Endodermal cell (in vitro differentiated cells): Measurements from ENCODE around the gene TMEM255B. TPM values are rescaled to one million over a fixed set of nuclear protein-coding genes. Genes with fewer than 3 reads are reported as not detected.

Experiments
- DNase-seq: peaks from one replicate; pipeline ENCODE4 v3.0.0-alpha.2; 2017
- H3K27ac ChIP-seq: 2 replicates; pipeline ENCODE4 v1.5.1; 2013; ENCODE audit warnings: mild to moderate bottlenecking, low read depth, low read length, moderate library complexity
- H3K27me3 ChIP-seq: 2 replicates; pipeline ENCODE4 v1.6.1; 2013; ENCODE audit warnings: mild to moderate bottlenecking, low read length, moderate library complexity; ENCODE audit not compliant: insufficient read depth, control insufficient read depth, poor library complexity, severe bottlenecking
- H3K36me3 ChIP-seq: 2 replicates; pipeline ENCODE4 v1.7.0; 2013; ENCODE audit warnings: mild to moderate bottlenecking, low read length, moderate library complexity; ENCODE audit not compliant: control insufficient read depth, insufficient read depth
- H3K4me1 ChIP-seq: one replicate; pipeline ENCODE4 v1.7.0; 2013; ENCODE audit warnings: low read length; ENCODE audit not compliant: control insufficient read depth, insufficient read depth
- H3K4me3 ChIP-seq: 2 replicates; pipeline ENCODE4 v1.5.1; 2013; ENCODE audit warnings: mild to moderate bottlenecking, low read length, moderate library complexity
- H3K9ac ChIP-seq: 2 replicates; pipeline ENCODE4 v1.6.1; 2013; ENCODE audit warnings: mild to moderate bottlenecking, low read length, moderate library complexity; ENCODE audit not compliant: poor library complexity, severe bottlenecking; ENCODE audit errors: extremely low read depth
- H3K9me3 ChIP-seq: 2 replicates; pipeline ENCODE4 v1.6.1; 2013; ENCODE audit warnings: mild to moderate bottlenecking, low read length, moderate library complexity; ENCODE audit not compliant: control insufficient read depth
- H3K27ac Mint-ChIP-seq: 2 replicates; pipeline ENCODE4 v1.8.0; 2020; ENCODE audit warnings: mixed read lengths
- H3K27me3 Mint-ChIP-seq: 2 replicates; pipeline ENCODE4 v1.8.0; 2021; ENCODE audit warnings: mild to moderate bottlenecking, mixed read lengths; ENCODE audit not compliant: insufficient read depth
- H3K36me3 Mint-ChIP-seq: 2 replicates; pipeline ENCODE4 v1.8.0; 2020; ENCODE audit warnings: low read depth, mixed read lengths
- H3K4me1 Mint-ChIP-seq: 2 replicates; pipeline ENCODE4 v1.8.0; 2020; ENCODE audit warnings: mixed read lengths
- H3K4me3 Mint-ChIP-seq: 2 replicates; pipeline ENCODE4 v1.8.0; 2020; ENCODE audit warnings: mild to moderate bottlenecking, moderate library complexity, mixed read lengths
- H3K9me3 Mint-ChIP-seq: 2 replicates; pipeline ENCODE4 v1.8.0; 2020; ENCODE audit warnings: mild to moderate bottlenecking, mixed read lengths
- WGBS, 2 experiments: methylation state at CpG; one replicate each; pipeline versions ENCODE4 v1.1.5 to v1.1.7; 2013; ENCODE audit warnings: missing lambda C conversion rate in 2 of 2, mixed read lengths in 1 of 2; ENCODE audit not compliant: insufficient coverage in 1 of 2, insufficient read length in 1 of 2; 5-methylcytosine and 5-hydroxymethylcytosine counted together
- total RNA-seq, 2 donors: library from RNA; stranded (reverse); fragmentation: NEBNext Ultra II Directional in 1 of 2; extraction: Animal tissue kit (Norgen Biotek cat#: 25700) in 1 of 2; gene quantifications; 2 replicates in 1 of 2; 3 replicates in 1 of 2; pipeline ENCODE4 v1.2.1, GENCODE V29; 2021
- TF ChIP-seq, protein P1 (sequence below): fragments of 200-600 bp; sonication (generic); conservative IDR thresholded peaks from 2 replicates; pipeline ENCODE4 v1.5.0; 2021; ENCODE audit warnings: antibody characterized with exemption, mild to moderate bottlenecking

Gene TMEM255B
- total RNA-seq, 2 donors from 2014 or later, result 0.55 to 2.1 TPM

DNA sequence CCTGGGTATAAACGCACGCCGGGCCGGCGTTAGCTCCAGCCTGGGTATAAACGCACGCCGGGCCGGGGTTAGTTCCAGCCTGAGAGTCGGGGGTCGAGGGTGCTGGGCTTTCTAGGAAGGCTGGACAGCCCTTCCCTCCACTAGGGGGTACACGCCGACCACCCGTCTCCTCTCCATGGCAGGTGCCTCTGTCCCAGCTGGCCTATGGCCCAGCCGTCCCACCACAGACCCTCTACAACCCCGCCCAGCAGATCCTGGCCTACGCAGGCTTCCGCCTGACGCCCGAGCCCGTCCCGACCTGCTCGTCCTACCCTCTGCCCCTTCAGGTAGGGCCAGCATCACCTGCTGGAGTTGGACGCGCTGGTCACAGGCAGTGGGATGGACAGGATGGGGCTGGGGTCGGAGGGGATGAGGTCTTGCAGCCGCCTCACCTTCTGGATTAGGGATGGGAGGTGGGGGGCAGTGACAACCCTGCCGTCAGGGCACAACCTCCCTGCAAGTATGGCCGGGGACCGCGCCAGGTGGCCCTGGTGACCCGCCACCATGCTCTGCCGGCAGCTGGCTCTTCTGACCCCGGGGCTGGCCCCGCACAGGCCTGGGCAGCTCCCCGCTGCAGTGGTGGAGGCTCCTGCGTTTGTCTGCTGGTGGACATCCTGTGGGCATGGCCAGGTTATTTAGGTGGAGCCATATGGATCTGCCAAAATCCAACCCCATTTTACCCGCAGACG is 45.8 kb downstream of the TMEM255B start:
- WGBS, 2 experiments, result 91 to 92% methylated on average over 19 to 39 of the region's 39 CpGs
- H3K9me3 ChIP-seq, result no peaks in the 10 kb centered on the region
- Mint-ChIP-seq H3K9me3 (peaks cover 13% of the 10 kb centered on the region), H3K4me1 (no peaks in the 10 kb centered on the region), H3K36me3 (peaks cover 2% of the 10 kb centered on the region), H3K4me3 (no peak overlapping the region), H3K27ac (no peak overlapping the region), H3K27me3 (peaks cover 2% of the 10 kb centered on the region)
- no peaks in the 10 kb centered on the region for H3K36me3 ChIP-seq
- no peak for DNase-seq
- H3K4me1 ChIP-seq, result no peaks in the 10 kb centered on the region
- no peak overlapping the region for H3K27ac ChIP-seq
- H3K27me3 ChIP-seq, result no peaks in the 10 kb centered on the region
- H3K9ac ChIP-seq, result no peak overlapping the region
- TF ChIP-seq, protein P1, sequence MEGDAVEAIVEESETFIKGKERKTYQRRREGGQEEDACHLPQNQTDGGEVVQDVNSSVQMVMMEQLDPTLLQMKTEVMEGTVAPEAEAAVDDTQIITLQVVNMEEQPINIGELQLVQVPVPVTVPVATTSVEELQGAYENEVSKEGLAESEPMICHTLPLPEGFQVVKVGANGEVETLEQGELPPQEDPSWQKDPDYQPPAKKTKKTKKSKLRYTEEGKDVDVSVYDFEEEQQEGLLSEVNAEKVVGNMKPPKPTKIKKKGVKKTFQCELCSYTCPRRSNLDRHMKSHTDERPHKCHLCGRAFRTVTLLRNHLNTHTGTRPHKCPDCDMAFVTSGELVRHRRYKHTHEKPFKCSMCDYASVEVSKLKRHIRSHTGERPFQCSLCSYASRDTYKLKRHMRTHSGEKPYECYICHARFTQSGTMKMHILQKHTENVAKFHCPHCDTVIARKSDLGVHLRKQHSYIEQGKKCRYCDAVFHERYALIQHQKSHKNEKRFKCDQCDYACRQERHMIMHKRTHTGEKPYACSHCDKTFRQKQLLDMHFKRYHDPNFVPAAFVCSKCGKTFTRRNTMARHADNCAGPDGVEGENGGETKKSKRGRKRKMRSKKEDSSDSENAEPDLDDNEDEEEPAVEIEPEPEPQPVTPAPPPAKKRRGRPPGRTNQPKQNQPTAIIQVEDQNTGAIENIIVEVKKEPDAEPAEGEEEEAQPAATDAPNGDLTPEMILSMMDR, result no peak
- no peak overlapping the region for H3K4me3 ChIP-seq

DNA sequence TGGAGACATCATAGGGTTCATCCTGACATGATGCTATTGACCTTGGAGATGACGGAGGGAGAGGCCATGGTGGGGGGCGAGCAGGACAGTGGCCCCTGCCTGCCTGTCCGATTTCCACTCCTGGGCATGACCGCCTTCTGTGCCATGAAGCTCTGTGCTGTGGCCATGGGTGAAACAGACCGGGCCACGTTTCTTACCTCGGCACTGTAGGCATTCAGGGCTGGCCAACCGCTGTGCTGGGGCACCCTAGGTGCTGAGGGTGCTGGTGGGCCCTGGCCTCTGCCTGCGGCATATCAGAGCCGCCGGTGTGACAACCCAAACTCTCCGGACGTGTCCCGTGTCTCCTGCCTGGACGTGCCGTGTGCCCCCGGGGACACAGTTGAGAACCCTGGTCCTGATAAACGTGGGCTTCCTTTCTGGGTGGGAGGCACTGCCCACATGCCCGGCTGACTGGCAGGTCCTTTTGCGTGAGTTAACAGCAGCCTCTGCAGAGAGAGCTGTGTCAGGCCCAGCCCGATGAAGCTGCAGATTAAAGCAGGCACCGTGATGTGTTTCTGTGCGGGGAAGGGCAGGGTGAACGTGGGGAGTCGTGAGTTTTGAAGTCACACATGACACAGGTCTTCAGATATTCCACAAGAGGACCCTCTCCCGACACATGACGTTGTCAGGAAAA is 46.5 kb downstream of the TMEM255B start:
- Mint-ChIP-seq H3K4me3 (no peak overlapping the region), H3K27ac (peak overlapping the region; percentile 48), H3K9me3 (peaks cover 14% of the 10 kb centered on the region), H3K27me3 (peaks cover 2% of the 10 kb centered on the region), H3K36me3 (peaks cover 2% of the 10 kb centered on the region), H3K4me1 (no peaks in the 10 kb centered on the region)
- WGBS, 2 experiments, result 93 to 96% methylated on average over 25 to 27 of the region's 27 CpGs
- TF ChIP-seq, protein P1, result no peak
- no peaks in the 10 kb centered on the region for H3K9me3 ChIP-seq
- no peaks in the 10 kb centered on the region for H3K36me3 ChIP-seq
- no peak for DNase-seq
- no peak overlapping the region for H3K27ac ChIP-seq
- no peak overlapping the region for H3K9ac ChIP-seq
- H3K27me3 ChIP-seq, result no peaks in the 10 kb centered on the region
- no peak overlapping the region for H3K4me3 ChIP-seq
- H3K4me1 ChIP-seq, result no peaks in the 10 kb centered on the region

DNA sequence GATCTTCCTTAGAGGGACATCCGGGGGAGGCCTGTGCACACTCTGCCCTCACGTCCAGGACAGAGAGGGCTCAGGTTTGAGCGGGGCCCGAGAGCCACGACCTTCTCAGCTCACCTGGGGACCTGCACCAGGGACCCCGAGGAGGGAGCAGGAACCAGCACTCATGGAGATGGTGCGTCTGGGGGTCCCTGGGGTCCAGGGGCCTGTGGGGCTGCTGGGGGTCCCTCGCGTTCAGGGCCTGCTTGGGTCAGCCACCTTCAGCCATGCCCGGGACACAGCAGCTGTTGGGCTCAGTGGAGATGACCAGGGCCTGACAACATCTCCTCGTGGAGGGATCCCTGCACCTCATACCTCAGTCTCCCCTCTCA is 47.1 kb downstream of the TMEM255B start:
- Mint-ChIP-seq H3K4me1 (no peaks in the 10 kb centered on the region), H3K27me3 (peaks cover 2% of the 10 kb centered on the region), H3K36me3 (peaks cover 2% of the 10 kb centered on the region), H3K27ac (no peak overlapping the region), H3K4me3 (no peak overlapping the region), H3K9me3 (peaks cover 14% of the 10 kb centered on the region)
- no peak for DNase-seq
- TF ChIP-seq, protein P1, result no peak
- Histone ChIP-seq H3K27me3 (no peaks in the 10 kb centered on the region), H3K4me3 (no peak overlapping the region), H3K4me1 (no peaks in the 10 kb centered on the region), H3K9ac (no peak overlapping the region), H3K36me3 (no peaks in the 10 kb centered on the region), H3K27ac (no peak overlapping the region), H3K9me3 (no peaks in the 10 kb centered on the region)
- 86 to 96% methylated on average over 9 to 11 of the region's 11 CpGs for WGBS, 2 experiments
